ENCODE results near the gene PHYHIPL.

GRCh38 chr10:59175538-59176240 is 754 bp upstream of the PHYHIPL start:
- no peak for TF ChIP-seq POLR2AphosphoS5 (IDR thresholded peaks at IDR 0.05)
- TF ChIP-seq, protein P1, sequence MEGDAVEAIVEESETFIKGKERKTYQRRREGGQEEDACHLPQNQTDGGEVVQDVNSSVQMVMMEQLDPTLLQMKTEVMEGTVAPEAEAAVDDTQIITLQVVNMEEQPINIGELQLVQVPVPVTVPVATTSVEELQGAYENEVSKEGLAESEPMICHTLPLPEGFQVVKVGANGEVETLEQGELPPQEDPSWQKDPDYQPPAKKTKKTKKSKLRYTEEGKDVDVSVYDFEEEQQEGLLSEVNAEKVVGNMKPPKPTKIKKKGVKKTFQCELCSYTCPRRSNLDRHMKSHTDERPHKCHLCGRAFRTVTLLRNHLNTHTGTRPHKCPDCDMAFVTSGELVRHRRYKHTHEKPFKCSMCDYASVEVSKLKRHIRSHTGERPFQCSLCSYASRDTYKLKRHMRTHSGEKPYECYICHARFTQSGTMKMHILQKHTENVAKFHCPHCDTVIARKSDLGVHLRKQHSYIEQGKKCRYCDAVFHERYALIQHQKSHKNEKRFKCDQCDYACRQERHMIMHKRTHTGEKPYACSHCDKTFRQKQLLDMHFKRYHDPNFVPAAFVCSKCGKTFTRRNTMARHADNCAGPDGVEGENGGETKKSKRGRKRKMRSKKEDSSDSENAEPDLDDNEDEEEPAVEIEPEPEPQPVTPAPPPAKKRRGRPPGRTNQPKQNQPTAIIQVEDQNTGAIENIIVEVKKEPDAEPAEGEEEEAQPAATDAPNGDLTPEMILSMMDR (IDR thresholded peaks at IDR 0.05 in 8 of 11, conservative IDR thresholded peaks at IDR 0.05 in 3 of 11): no peak
